ENCODE data around the gene OLR1. TPM values are rescaled to one million over a fixed set of nuclear protein-coding genes. Genes with fewer than 3 reads are reported as not detected.

The OLR1 gene
- total RNA-seq, 4 donors from 2014 or later: 0.33 to 2.4 (median 0.87) TPM

- intact Hi-C loops (cut with DNase I): loop anchor here (10.0 kb wide), 1 partner anchor 96 kb away; the partner anchor contains the start of gene CLEC9A
- TF ChIP-seq CTCF (IDR thresholded peaks at IDR 0.05) (no peak), POLR2A (IDR thresholded peaks at IDR 0.05) (no peak)
- no peak for DNase-seq
- no peak overlapping the region for H3K27ac ChIP-seq
- no peaks in the 10 kb centered on the region for H3K27me3 ChIP-seq
- H3K36me3 ChIP-seq: no peaks in the 10 kb centered on the region
- 62 to 66% methylated on average over 2 of the region's 2 CpGs for WGBS, 2 donors
- H3K4me3 ChIP-seq (replicated peaks in 1 of 3): no peak overlapping the region
- no peaks in the 10 kb centered on the region for H3K9me3 ChIP-seq
- H3K4me1 ChIP-seq: no peaks in the 10 kb centered on the region
Measured at GRCh38 chr12:10131111-10131690, 40.7 kb downstream of the OLR1 start.

- intact Hi-C loops (cut with DNase I): loop anchor here (10.0 kb wide), 1 partner anchor 95 kb away; the partner anchor contains the start of gene CLEC9A
- no peak for DNase-seq
- no peaks in the 10 kb centered on the region for H3K36me3 ChIP-seq
- no peak within 1 kb of the TSS for H3K27ac ChIP-seq
- no peaks in the 10 kb centered on the region for H3K4me1 ChIP-seq
- TF ChIP-seq CTCF (IDR thresholded peaks at IDR 0.05) (no peak), POLR2A (IDR thresholded peaks at IDR 0.05) (no peak)
- H3K27me3 ChIP-seq: no peaks in the 10 kb centered on the region
- no peaks in the 10 kb centered on the region for H3K9me3 ChIP-seq
- no peak within 1 kb of the TSS for H3K4me3 ChIP-seq (replicated peaks in 1 of 3)
- WGBS, 2 donors: 29 to 41% methylated on average over 1 of the region's 1 CpG
Measured at GRCh38 chr12:10130042-10130441, 41.9 kb downstream of the OLR1 start, which contains the start of gene CLEC7A. TSS of gene CLEC7A (minus strand) at chr12:10130199. CDS start at chr12:10130082, 117 bp downstream.

- no peak for DNase-seq
- intact Hi-C loops (cut with DNase I): no loop called here
- no peaks in the 10 kb centered on the region for H3K4me1 ChIP-seq
- no peaks in the 10 kb centered on the region for H3K27me3 ChIP-seq
- no peak overlapping the region for H3K4me3 ChIP-seq (replicated peaks in 1 of 3)
- no peak for TF ChIP-seq POLR2A (IDR thresholded peaks at IDR 0.05)
- TF ChIP-seq CTCF (IDR thresholded peaks at IDR 0.05): no peak
- 76 to 80% methylated on average over 5 of the region's 5 CpGs for WGBS, 2 donors
- no peaks in the 10 kb centered on the region for H3K9me3 ChIP-seq
- H3K27ac ChIP-seq: no peak overlapping the region
- H3K36me3 ChIP-seq: no peaks in the 10 kb centered on the region
Measured at GRCh38 chr12:10128687-10129086, 43.2 kb downstream of the OLR1 start.

- no peaks in the 10 kb centered on the region for H3K36me3 ChIP-seq
- WGBS, 2 donors: 80 to 91% methylated on average over 1 of the region's 1 CpG
- no peak for TF ChIP-seq CTCF (IDR thresholded peaks at IDR 0.05)
- TF ChIP-seq POLR2A (IDR thresholded peaks at IDR 0.05): no peak
- no peaks in the 10 kb centered on the region for H3K9me3 ChIP-seq
- intact Hi-C loops (cut with DNase I): no loop called here
- no peak overlapping the region for H3K27ac ChIP-seq
- no peaks in the 10 kb centered on the region for H3K4me1 ChIP-seq
- H3K4me3 ChIP-seq (replicated peaks in 1 of 3): no peak overlapping the region
- no peak for DNase-seq
- no peaks in the 10 kb centered on the region for H3K27me3 ChIP-seq
Measured at GRCh38 chr12:10126413-10126812, 45.5 kb downstream of the OLR1 start.

- WGBS, 2 donors: 84 to 97% methylated on average over 4 of the region's 4 CpGs
- Histone ChIP-seq H3K4me3 (replicated peaks in 1 of 3) (no peak overlapping the region), H3K9me3 (no peaks in the 10 kb centered on the region), H3K27ac (no peak overlapping the region), H3K27me3 (no peaks in the 10 kb centered on the region), H3K4me1 (no peaks in the 10 kb centered on the region), H3K36me3 (no peaks in the 10 kb centered on the region)
- intact Hi-C loops (cut with DNase I): no loop called here
- no peak for DNase-seq
- no peak for TF ChIP-seq POLR2A (IDR thresholded peaks at IDR 0.05)
- TF ChIP-seq CTCF (IDR thresholded peaks at IDR 0.05): no peak
Measured at GRCh38 chr12:10122689-10123088, 49.2 kb downstream of the OLR1 start.
